Trophoblast cell (in vitro differentiated cells and primary cell): ENCODE results near the gene KBTBD12.

ENCODE experiments used
- DNase-seq, 2 donors: peaks; one replicate each; pipeline ENCODE4 v3.0.0-alpha.2; 2016
- H2AFZ ChIP-seq: 2 replicates; pipeline ENCODE4 v1.6.1; 2013; ENCODE audit warnings: low read length, moderate library complexity, mild to moderate bottlenecking; ENCODE audit not compliant: insufficient read depth, poor library complexity
- H2AK5ac ChIP-seq: 2 replicates; pipeline ENCODE4 v1.6.1; 2013; ENCODE audit warnings: mild to moderate bottlenecking, low read length
- H2BK120ac ChIP-seq: 2 replicates; pipeline ENCODE4 v1.6.1; 2013; ENCODE audit warnings: low read length, mild to moderate bottlenecking, moderate library complexity; ENCODE audit not compliant: insufficient read depth, poor library complexity
- H2BK12ac ChIP-seq: 2 replicates; pipeline ENCODE4 v1.6.1; 2013; ENCODE audit warnings: mild to moderate bottlenecking, low read length, moderate library complexity
- H2BK5ac ChIP-seq: 2 replicates; pipeline ENCODE4 v1.6.1; 2013; ENCODE audit warnings: low read length, low read depth, moderate library complexity, mild to moderate bottlenecking; ENCODE audit not compliant: poor library complexity
- H3K14ac ChIP-seq: 2 replicates; pipeline ENCODE4 v1.6.1; 2013; ENCODE audit warnings: mild to moderate bottlenecking, low read length
- H3K18ac ChIP-seq: 2 replicates; pipeline ENCODE4 v1.6.1; 2013; ENCODE audit warnings: mild to moderate bottlenecking, low read length
- H3K23ac ChIP-seq: 2 replicates; pipeline ENCODE4 v1.6.1; 2013; ENCODE audit warnings: low read length
- H3K27ac ChIP-seq: 2 replicates; pipeline ENCODE4 v1.5.1; 2013; ENCODE audit warnings: low read depth, mild to moderate bottlenecking, inconsistent platforms, low read length, moderate library complexity
- H3K27me3 ChIP-seq: 2 replicates; pipeline ENCODE4 v1.6.1; 2013; ENCODE audit warnings: inconsistent platforms, mild to moderate bottlenecking, low read length, moderate library complexity; ENCODE audit not compliant: insufficient read depth
- H3K36me3 ChIP-seq, 2 experiments: 1 replicate in 1 of 2; 2 replicates in 1 of 2; pipeline ENCODE4 v1.6.1; 2013; ENCODE audit warnings: low read length in 2 of 2, mild to moderate bottlenecking in 2 of 2, moderate library complexity in 1 of 2; ENCODE audit not compliant: insufficient read depth in 2 of 2, control insufficient read depth in 1 of 2
- H3K4ac ChIP-seq: 2 replicates; pipeline ENCODE4 v1.6.1; 2013; ENCODE audit warnings: low read depth, mild to moderate bottlenecking, low read length, moderate library complexity
- H3K4me1 ChIP-seq, 2 experiments: 1 replicate in 1 of 2; 2 replicates in 1 of 2; pipeline ENCODE4 v1.6.1; 2013; ENCODE audit warnings: low read length in 2 of 2, mild to moderate bottlenecking in 2 of 2, moderate library complexity in 1 of 2; ENCODE audit not compliant: insufficient read depth in 2 of 2, control insufficient read depth in 1 of 2
- H3K4me2 ChIP-seq: 2 replicates; pipeline ENCODE4 v1.6.1; 2013; ENCODE audit warnings: inconsistent platforms, mild to moderate bottlenecking, low read length, moderate library complexity
- H3K4me3 ChIP-seq: 2 replicates; pipeline ENCODE4 v1.5.1; 2013; ENCODE audit warnings: mild to moderate bottlenecking, low read depth, low read length, inconsistent platforms
- H3K79me1 ChIP-seq: one replicate; pipeline ENCODE4 v1.6.1; 2013; ENCODE audit warnings: low read length
- H3K79me2 ChIP-seq: 2 replicates; pipeline ENCODE4 v1.6.1; 2013; ENCODE audit warnings: low read length, mild to moderate bottlenecking; ENCODE audit not compliant: control insufficient read depth, insufficient read depth, poor library complexity
- H3K9ac ChIP-seq: 2 replicates; pipeline ENCODE4 v1.6.1; 2013; ENCODE audit warnings: mild to moderate bottlenecking, low read length
- H3K9me3 ChIP-seq: 2 replicates; pipeline ENCODE4 v1.6.1; 2013; ENCODE audit warnings: low read depth, mild to moderate bottlenecking, control low read depth, inconsistent platforms, low read length; ENCODE audit not compliant: insufficient read depth
- H4K12ac ChIP-seq: 2 replicates; pipeline ENCODE4 v1.6.1; 2013; ENCODE audit warnings: low read depth, mild to moderate bottlenecking, low read length, moderate library complexity
- H4K8ac ChIP-seq: 2 replicates; pipeline ENCODE4 v1.6.1; 2013; ENCODE audit warnings: low read depth, mild to moderate bottlenecking, low read length, moderate library complexity
- H4K91ac ChIP-seq: one replicate; pipeline ENCODE4 v1.6.1; 2013; ENCODE audit warnings: low read depth, mild to moderate bottlenecking, low read length, moderate library complexity
- WGBS: extraction: QIAGEN DNeasy Blood & Tissue Kit; methylation state at CpG from one replicate; pipeline ENCODE4 v1.1.7; 2013; ENCODE audit warnings: missing lambda C conversion rate; ENCODE audit not compliant: insufficient read length, insufficient coverage; ENCODE audit errors: extremely low coverage; 5-methylcytosine and 5-hydroxymethylcytosine counted together

Gene KBTBD12

GRCh38 chr3:127933396-127933795, 18.4 kb downstream of the KBTBD12 start:
- Histone ChIP-seq H2AFZ (no peak overlapping the region), H4K12ac (no peak overlapping the region), H2BK120ac (no peak overlapping the region)

DNA sequence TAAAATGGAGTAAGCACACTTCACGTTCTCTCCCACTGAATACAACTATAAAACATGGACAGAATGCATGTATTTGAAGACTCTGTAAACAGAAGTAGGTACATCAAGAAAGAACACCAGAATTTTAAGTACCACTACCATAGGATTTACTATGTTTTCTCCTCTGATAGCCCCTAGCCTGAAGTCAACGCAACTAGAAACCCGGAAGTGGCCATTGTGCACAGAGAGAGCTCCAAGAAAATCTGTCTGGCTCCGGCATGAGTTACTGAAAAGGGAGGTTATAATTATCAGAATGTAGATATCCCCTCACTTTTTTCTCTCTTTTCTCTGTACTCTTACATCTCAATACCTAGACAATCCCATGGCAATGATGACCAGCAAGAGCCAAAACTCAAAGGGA, 23.8 kb downstream of the KBTBD12 start:
- H3K4me2 ChIP-seq, result no peak overlapping the region
- no peak overlapping the region for H3K14ac ChIP-seq
- H2BK120ac ChIP-seq, result no peak overlapping the region
- H3K9ac ChIP-seq, result no peak overlapping the region
- no peak overlapping the region for H3K23ac ChIP-seq
- WGBS, result no CpG with 5 or more reads among the region's 4 CpGs
- no peak overlapping the region for H2BK5ac ChIP-seq
- no peak overlapping the region for H3K4ac ChIP-seq
- no peak overlapping the region for H3K18ac ChIP-seq
- H3K79me1 ChIP-seq, result no peaks in the 10 kb centered on the region
- H3K27ac ChIP-seq, result no peak overlapping the region
- H2AK5ac ChIP-seq, result no peak overlapping the region
- H3K79me2 ChIP-seq, result no peaks in the 10 kb centered on the region
- no peaks in the 10 kb centered on the region for H3K4me1 ChIP-seq
- H3K27me3 ChIP-seq, result no peaks in the 10 kb centered on the region
- DNase-seq, result no peak
- H4K91ac ChIP-seq, result no peak overlapping the region
- no peak overlapping the region for H2AFZ ChIP-seq
- H4K12ac ChIP-seq, result no peak overlapping the region
- H2BK12ac ChIP-seq, result no peak overlapping the region
- H4K8ac ChIP-seq, result no peak overlapping the region
- no peaks in the 10 kb centered on the region for H3K36me3 ChIP-seq
- H3K4me3 ChIP-seq, result no peak overlapping the region
- no peaks in the 10 kb centered on the region for H3K9me3 ChIP-seq

More at GRCh38 chr3:127933396-127933795, 18.4 kb downstream of the KBTBD12 start:
- H3K4me2 ChIP-seq, result no peak overlapping the region
- H3K4me1 ChIP-seq, result no peaks in the 10 kb centered on the region
- H3K9ac ChIP-seq, result peak overlapping the region; percentile 46
- H3K36me3 ChIP-seq, result no peaks in the 10 kb centered on the region
- no peak overlapping the region for H3K14ac ChIP-seq
- H3K9me3 ChIP-seq, result no peaks in the 10 kb centered on the region
- no peak for DNase-seq
- H3K23ac ChIP-seq, result no peak overlapping the region
- H3K4ac ChIP-seq, result no peak overlapping the region
- no peak overlapping the region for H4K91ac ChIP-seq
- H3K79me1 ChIP-seq, result no peaks in the 10 kb centered on the region
- no peak overlapping the region for H2BK12ac ChIP-seq
- WGBS, result no CpG with 5 or more reads among the region's 1 CpG
- no peaks in the 10 kb centered on the region for H3K79me2 ChIP-seq
- H2BK5ac ChIP-seq, result no peak overlapping the region
- H3K18ac ChIP-seq, result no peak overlapping the region
- no peaks in the 10 kb centered on the region for H3K27me3 ChIP-seq
- H2AK5ac ChIP-seq, result no peak overlapping the region
- no peak overlapping the region for H3K27ac ChIP-seq
- no peak overlapping the region for H4K8ac ChIP-seq
- H3K4me3 ChIP-seq, result no peak overlapping the region

GRCh38 chr3:127940116-127940515, 25.1 kb downstream of the KBTBD12 start:
- Histone ChIP-seq H4K91ac (no peak overlapping the region), H3K4me2 (no peak overlapping the region)
- no peak for DNase-seq

GRCh38 chr3:127942613-127943012, 27.6 kb downstream of the KBTBD12 start:
- Histone ChIP-seq H4K12ac (no peak overlapping the region), H3K27me3 (no peaks in the 10 kb centered on the region), H2BK5ac (no peak overlapping the region), H3K4me2 (no peak overlapping the region), H3K4ac (no peak overlapping the region), H2BK12ac (no peak overlapping the region), H2BK120ac (no peak overlapping the region), H3K4me1 (no peaks in the 10 kb centered on the region), H4K91ac (no peak overlapping the region), H4K8ac (no peak overlapping the region), H3K36me3 (no peaks in the 10 kb centered on the region), H3K14ac (no peak overlapping the region), H3K79me2 (no peaks in the 10 kb centered on the region), H3K9me3 (no peaks in the 10 kb centered on the region), H2AFZ (no peak overlapping the region), H3K18ac (no peak overlapping the region), H2AK5ac (no peak overlapping the region), H3K79me1 (no peaks in the 10 kb centered on the region), H3K23ac (no peak overlapping the region), H3K27ac (no peak overlapping the region), H3K4me3 (no peak overlapping the region), H3K9ac (no peak overlapping the region)
- DNase-seq, result no peak

More at GRCh38 chr3:127940116-127940515, 25.1 kb downstream of the KBTBD12 start:
- no peak overlapping the region for H3K14ac ChIP-seq
- no peak overlapping the region for H4K12ac ChIP-seq
- no peak overlapping the region for H3K9ac ChIP-seq
- no peak overlapping the region for H3K27ac ChIP-seq
- H3K4me3 ChIP-seq, result no peak overlapping the region
- no peaks in the 10 kb centered on the region for H3K4me1 ChIP-seq
- H2AFZ ChIP-seq, result no peak overlapping the region
- no peaks in the 10 kb centered on the region for H3K9me3 ChIP-seq
- no peaks in the 10 kb centered on the region for H3K27me3 ChIP-seq
- H3K4ac ChIP-seq, result no peak overlapping the region
- H3K79me1 ChIP-seq, result no peaks in the 10 kb centered on the region
- no peak overlapping the region for H2BK12ac ChIP-seq
- no peaks in the 10 kb centered on the region for H3K79me2 ChIP-seq
- no peak overlapping the region for H2BK5ac ChIP-seq
- no CpG with 5 or more reads among the region's 2 CpGs for WGBS
- no peak overlapping the region for H3K18ac ChIP-seq
- no peak overlapping the region for H2BK120ac ChIP-seq
- H3K23ac ChIP-seq, result no peak overlapping the region
- H3K36me3 ChIP-seq, result no peaks in the 10 kb centered on the region
- no peak overlapping the region for H2AK5ac ChIP-seq
- no peak overlapping the region for H4K8ac ChIP-seq
